K562 (cell line): ENCODE measurements around the gene SLC9A3. TPM values are rescaled to one million over a fixed set of nuclear protein-coding genes. Genes with fewer than 3 reads are reported as not detected.

Experiments used
- ATAC-seq: fragments of 200-7000 bp; cut with Tn5 transposase; 3 replicates; pipeline ENCODE4 v1.9.1; 2020; ENCODE audit warnings: moderate library complexity
- BruUV-seq: library from RNA; stranded (reverse); fragments of 400-500 nt; replicated peaks from 2 replicates; lab custom pipeline; 2021; lab: Mats Ljungman, UMichigan
- CTCF ChIA-PET: fragments of 300-600 bp; formaldehyde crosslinking; extraction: SDS; loops from one replicate; lab custom pipeline; 2021; ENCODE audit warnings: low intra/inter-chr PET ratio; lab: Yijun Ruan, JAX
- POLR2A ChIA-PET: fragments of 300-600, 350-650 bp; sonication (Branson Sonifier 250); formaldehyde crosslinking; extraction: SDS; loops from one replicate; lab custom pipeline; 2021; ENCODE audit warnings: antibody characterized with exemption, inconsistent platforms; lab: Yijun Ruan, JAX
- DNase-seq, 4 experiments: peaks; one replicate each; pipeline versions ENCODE4 v3.0.0 to v3.0.0-alpha.2; 2011 to 2018; ENCODE audit warnings: low spot score in 3 of 4, mixed read lengths in 3 of 4; ENCODE audit errors: extremely low read depth in 1 of 4
- FAIRE-seq: peaks from 2 replicates; lab custom pipeline; 2011; peaks lifted over from hg19 to GRCh38; lab: Jason Lieb, UNC
- H2AFZ ChIP-seq: 2 replicates; pipeline ENCODE4 v1.6.0; 2011; ENCODE audit warnings: low read depth, low read length, control low read depth, inconsistent platforms
- H3K27ac ChIP-seq: fragments of 200-600 bp; 3 replicates; pipeline ENCODE4 v1.8.0; 2011; ENCODE audit warnings: low read depth, mild to moderate bottlenecking, control low read depth, inconsistent platforms, low read length, moderate library complexity, mixed read lengths; ENCODE audit errors: extremely low read depth
- H3K27me3 ChIP-seq, 2 experiments: fragments of 300-600 bp in 1 of 2; 2 replicates in 1 of 2; 3 replicates in 1 of 2; pipeline versions ENCODE4 v1.6.0 to v1.8.0; 2011; ENCODE audit warnings: inconsistent platforms in 2 of 2, low read length in 2 of 2, mild to moderate bottlenecking in 1 of 2, mixed read lengths in 1 of 2, moderate library complexity in 1 of 2; ENCODE audit not compliant: control insufficient read depth in 2 of 2, insufficient read depth in 2 of 2
- H3K36me3 ChIP-seq: fragments of 300-600 bp; 3 replicates; pipeline ENCODE4 v1.8.0; 2011; ENCODE audit warnings: mild to moderate bottlenecking, low read length, inconsistent platforms; ENCODE audit not compliant: control insufficient read depth, insufficient read depth
- H3K4me1 ChIP-seq, 2 experiments: fragments of 200-600 bp in 1 of 2; replicated peaks in 1 of 2; 2 replicates in 1 of 2; 3 replicates in 1 of 2; pipeline versions ENCODE4 v1.5.1 to v1.8.0; 2011; ENCODE audit warnings: inconsistent platforms in 2 of 2, low read length in 2 of 2, mild to moderate bottlenecking in 1 of 2, mixed read lengths in 1 of 2, moderate library complexity in 1 of 2; ENCODE audit not compliant: control insufficient read depth in 2 of 2, insufficient read depth in 2 of 2
- H3K4me2 ChIP-seq: 2 replicates; pipeline ENCODE4 v1.6.1; 2011; ENCODE audit warnings: low read length, control low read depth, inconsistent platforms, mixed read lengths; ENCODE audit not compliant: insufficient read depth
- H3K4me3 ChIP-seq: fragments of 200-600 bp; sonication (generic), shearing (Covaris generic); 2 replicates; pipeline ENCODE4 v1.5.1; 2016; ENCODE audit warnings: control low read depth, inconsistent platforms
- H3K79me2 ChIP-seq: fragments of 200-600 bp; 3 replicates; pipeline ENCODE4 v1.8.0; 2011; ENCODE audit warnings: low read length, inconsistent platforms; ENCODE audit not compliant: control insufficient read depth, insufficient read depth
- H3K9ac ChIP-seq, 2 experiments: 2 replicates each; pipeline versions ENCODE4 v1.6.0 to v1.6.1; 2011; ENCODE audit warnings: low read depth in 2 of 2, low read length in 2 of 2, control low read depth in 1 of 2, inconsistent platforms in 1 of 2, mild to moderate bottlenecking in 1 of 2, mixed read lengths in 1 of 2; ENCODE audit not compliant: insufficient read depth in 1 of 2
- H3K9me1 ChIP-seq: one replicate; pipeline ENCODE4 v1.6.0; 2011; ENCODE audit warnings: inconsistent platforms, mild to moderate bottlenecking, low read length, moderate library complexity; ENCODE audit not compliant: control insufficient read depth, insufficient read depth
- H3K9me3 ChIP-seq: replicated peaks from 2 replicates; pipeline ENCODE4 v1.5.1; 2011; ENCODE audit warnings: low read depth, low read length, inconsistent platforms; ENCODE audit not compliant: control insufficient read depth, insufficient read depth
- H4K20me1 ChIP-seq: replicated peaks from 2 replicates; pipeline ENCODE4 v1.6.1; 2011; ENCODE audit warnings: low read length, inconsistent platforms, mixed read lengths; ENCODE audit not compliant: control insufficient read depth, insufficient read depth
- CBX3 ChIP-seq, 2 experiments: IDR thresholded peaks; 1 replicate in 1 of 2; 2 replicates in 1 of 2; pipeline ENCODE4 v1.6.1; 2012; ENCODE audit warnings: inconsistent platforms in 2 of 2, low read length in 2 of 2, borderline replicate concordance in 1 of 2, control low read depth in 1 of 2
- CBX5 ChIP-seq: IDR thresholded peaks from 2 replicates; pipeline ENCODE4 v1.6.1; 2014; ENCODE audit warnings: low read depth, borderline replicate concordance
- ETV1 ChIP-seq: fragments of 450-650 bp; conservative IDR thresholded peaks from 2 replicates; pipeline ENCODE4 v1.6.1; 2016; ENCODE audit warnings: missing genetic modification characterization, control low read depth, low read depth, missing compliant biosample characterization
- HLTF ChIP-seq: fragments of 450-650 bp; IDR thresholded peaks from 2 replicates; pipeline ENCODE4 v1.6.1; 2016
- NFIC ChIP-seq: fragments of 450-650 bp; IDR thresholded peaks from 2 replicates; pipeline ENCODE4 v1.6.1; 2017; ENCODE audit warnings: mild to moderate bottlenecking, inconsistent platforms
- TRIM28 ChIP-seq: fragments of 450-650 bp; IDR thresholded peaks from 2 replicates; pipeline ENCODE4 v1.6.1; 2017
- ZEB2 ChIP-seq: fragments of 450-650 bp; IDR thresholded peaks from 2 replicates; pipeline ENCODE4 v1.6.1; 2016
- ZNF124 ChIP-seq: sonication (generic); formaldehyde crosslinking; IDR thresholded peaks from 2 replicates; pipeline ENCODE4 v1.8.1; 2022; ENCODE audit warnings: missing genetic modification reagents
- ZNF589 ChIP-seq: fragments of 200-800 bp; sonication (Bioruptor generic); IDR thresholded peaks from 2 replicates; pipeline ENCODE4 v1.6.1; 2016; ENCODE audit warnings: low read depth, missing genetic modification characterization, missing compliant biosample characterization
- ZNF696 ChIP-seq: fragments of 250-450 bp; sonication (Bioruptor Pico); conservative IDR thresholded peaks from 2 replicates; pipeline ENCODE4 v1.4.0; 2020; ENCODE audit warnings: mild to moderate bottlenecking, moderate library complexity
- WGBS: fragments of 100-300 bp; shearing (Covaris generic); methylation state at CpG from one replicate; pipeline ENCODE4 v1.1.6; 2016; ENCODE audit warnings: low coverage, mixed read lengths; ENCODE audit not compliant: insufficient coverage; ENCODE audit errors: missing lambda C conversion rate; 5-methylcytosine and 5-hydroxymethylcytosine counted together
- in situ Hi-C: fragments of 300-500 bp; cut with MboI; formaldehyde crosslinking; loops from 4 replicates; pipeline ENCODE4 v1.15.0; 2018; ENCODE audit warnings: inconsistent platforms, mixed read lengths
- intact Hi-C: fragments of 100-400 bp; cut with micrococcal nuclease; formaldehyde crosslinking; loops from 2 replicates; pipeline ENCODE4 v1.14.2; 2022
- polyA plus RNA-seq, 8 experiments: library from polyadenylated mRNA; depleted of rRNA in 4 of 8; stranded (reverse) in 5 of 8; unstranded in 3 of 8; fragments of >200 nt; fragmentation: Nextera tagmentation in 2 of 8; fragmentation: Illumina TruSeq in 1 of 8; extraction: Ambion mirVana in 2 of 8; extraction: Trizol in 1 of 8; gene quantifications; 2 replicates each; pipeline versions ENCODE4 v1.2.1 to v1.2.3, GENCODE V29; 2011 to 2014; ENCODE audit warnings: inconsistent platforms in 1 of 8, missing spikeins in 1 of 8
- total RNA-seq, 7 experiments: library from RNA; depleted of rRNA in 6 of 7; stranded (reverse); fragments of >200 nt in 6 of 7; fragmentation: Illumina TruSeq in 2 of 7; extraction: Trizol in 2 of 7; gene quantifications; 2 replicates each; pipeline versions ENCODE4 v1.2.1 to v1.2.3, GENCODE V29; 2011 to 2021; ENCODE audit warnings: low replicate concordance in 1 of 7
- TF ChIP-seq, protein P1 (sequence below): fragments of 250-450 bp; sonication (Bioruptor Pico); IDR thresholded peaks from 2 replicates; pipeline ENCODE4 v1.5.1; 2021; ENCODE audit warnings: mild to moderate bottlenecking
- TF ChIP-seq, protein P2 (sequence below), 2 experiments: fragments of 450-650 bp; IDR thresholded peaks; 2 replicates each; pipeline ENCODE4 v1.6.1; 2016
- TF ChIP-seq, protein P3 (sequence below), 2 experiments: fragments of 450-650 bp; IDR thresholded peaks; 2 replicates each; pipeline ENCODE4 v1.6.1; 2018; ENCODE audit warnings: mild to moderate bottlenecking in 2 of 2, low read depth in 1 of 2; ENCODE audit not compliant: partially characterized antibody in 2 of 2

The SLC9A3 gene
- total and polyA plus RNA-seq, 9 of the 15 experiments (the other 6 are each of a cell fraction or from before 2014, with no cell fraction given), result 1.5 to 5.8 (median 3.7) TPM; not detected in 2

DNA sequence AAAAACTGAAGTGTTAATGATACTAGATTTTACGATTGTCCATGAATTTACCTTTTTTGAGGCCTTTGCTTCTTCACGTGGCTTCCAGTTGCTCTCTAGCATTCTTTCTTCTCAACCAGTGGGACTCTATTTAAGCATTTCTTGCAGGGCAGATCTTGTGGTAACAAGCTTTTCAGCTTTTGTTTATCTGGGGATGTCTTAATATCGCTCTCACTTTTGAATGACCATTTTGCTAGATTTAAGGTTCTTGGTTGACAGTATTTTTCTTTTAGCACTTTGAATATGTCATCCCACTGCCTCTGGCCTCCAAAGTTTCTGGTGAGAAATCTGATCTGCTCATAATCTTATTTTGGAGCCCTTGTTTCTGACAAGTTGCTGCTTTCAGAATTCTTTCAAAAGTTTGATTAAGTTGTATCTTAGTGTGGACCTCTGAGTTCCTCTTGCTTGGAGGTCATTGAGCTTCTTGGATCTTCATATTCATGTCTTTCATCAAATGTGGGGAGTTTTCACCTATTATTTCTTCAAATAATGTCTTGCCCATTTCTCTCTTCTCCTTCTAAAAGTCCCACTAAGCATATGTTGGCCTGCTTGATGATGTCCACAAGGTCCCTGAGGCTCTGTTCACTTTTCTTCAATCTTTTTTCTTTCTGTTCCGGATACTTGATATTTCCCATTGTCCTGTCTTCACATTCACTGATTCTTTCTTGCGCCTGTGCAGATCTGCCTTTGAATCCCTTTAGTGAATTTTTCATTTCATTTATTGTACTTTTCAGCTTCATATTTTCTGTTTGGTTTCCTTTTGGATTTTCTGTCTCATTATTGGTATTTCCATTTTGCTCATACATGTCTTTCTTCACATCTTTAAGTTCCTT lies 72.4 kb downstream of the SLC9A3 start:
- POLR2A ChIA-PET, result no interaction called here
- TF ChIP-seq NFIC (0 out of 2 replicates have a peak, but pooled peaks have one; percentile 12), ETV1 (tag) (no peak), ZNF589 (no peak), ZNF696 (CRISPR knock-in tag) (no peak), CBX5 (peak; percentile 92), HLTF (0 out of 2 replicates have a peak, but pooled peaks have one; percentile 37), TRIM28 (peak; percentile 99), ZEB2 (peak; percentile 82), CBX3 (IDR thresholded peaks at IDR 0.05; ENCODE audit: borderline replicate concordance in 1 of 2, low read length in 2 of 2) (peak in 1 of 2 experiments; percentile 99; a peak in 2 of 3 replicates), ZNF124 (CRISPR knock-in tag) (no peak)
- TF ChIP-seq, protein P1, sequence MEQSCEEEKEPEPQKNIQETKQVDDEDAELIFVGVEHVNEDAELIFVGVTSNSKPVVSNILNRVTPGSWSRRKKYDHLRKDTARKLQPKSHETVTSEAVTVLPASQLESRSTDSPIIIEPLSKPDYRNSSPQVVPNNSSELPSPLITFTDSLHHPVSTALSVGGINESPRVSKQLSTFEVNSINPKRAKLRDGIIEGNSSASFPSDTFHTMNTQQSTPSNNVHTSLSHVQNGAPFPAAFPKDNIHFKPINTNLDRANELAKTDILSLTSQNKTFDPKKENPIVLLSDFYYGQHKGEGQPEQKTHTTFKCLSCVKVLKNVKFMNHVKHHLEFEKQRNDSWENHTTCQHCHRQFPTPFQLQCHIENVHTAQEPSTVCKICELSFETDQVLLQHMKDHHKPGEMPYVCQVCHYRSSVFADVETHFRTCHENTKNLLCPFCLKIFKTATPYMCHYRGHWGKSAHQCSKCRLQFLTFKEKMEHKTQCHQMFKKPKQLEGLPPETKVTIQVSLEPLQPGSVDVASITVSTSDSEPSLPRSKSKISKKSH (CRISPR knock-in tag), result peak; percentile 63
- TF ChIP-seq, protein P2, sequence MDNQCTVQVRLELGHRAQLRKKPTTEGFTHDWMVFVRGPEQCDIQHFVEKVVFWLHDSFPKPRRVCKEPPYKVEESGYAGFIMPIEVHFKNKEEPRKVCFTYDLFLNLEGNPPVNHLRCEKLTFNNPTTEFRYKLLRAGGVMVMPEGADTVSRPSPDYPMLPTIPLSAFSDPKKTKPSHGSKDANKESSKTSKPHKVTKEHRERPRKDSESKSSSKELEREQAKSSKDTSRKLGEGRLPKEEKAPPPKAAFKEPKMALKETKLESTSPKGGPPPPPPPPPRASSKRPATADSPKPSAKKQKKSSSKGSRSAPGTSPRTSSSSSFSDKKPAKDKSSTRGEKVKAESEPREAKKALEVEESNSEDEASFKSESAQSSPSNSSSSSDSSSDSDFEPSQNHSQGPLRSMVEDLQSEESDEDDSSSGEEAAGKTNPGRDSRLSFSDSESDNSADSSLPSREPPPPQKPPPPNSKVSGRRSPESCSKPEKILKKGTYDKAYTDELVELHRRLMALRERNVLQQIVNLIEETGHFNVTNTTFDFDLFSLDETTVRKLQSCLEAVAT (IDR thresholded peaks at IDR 0.05), result 0 out of 4 replicates have a peak, but pooled peaks of 1 of the 2 experiments have one; percentile 38
- TF ChIP-seq, protein P3, sequence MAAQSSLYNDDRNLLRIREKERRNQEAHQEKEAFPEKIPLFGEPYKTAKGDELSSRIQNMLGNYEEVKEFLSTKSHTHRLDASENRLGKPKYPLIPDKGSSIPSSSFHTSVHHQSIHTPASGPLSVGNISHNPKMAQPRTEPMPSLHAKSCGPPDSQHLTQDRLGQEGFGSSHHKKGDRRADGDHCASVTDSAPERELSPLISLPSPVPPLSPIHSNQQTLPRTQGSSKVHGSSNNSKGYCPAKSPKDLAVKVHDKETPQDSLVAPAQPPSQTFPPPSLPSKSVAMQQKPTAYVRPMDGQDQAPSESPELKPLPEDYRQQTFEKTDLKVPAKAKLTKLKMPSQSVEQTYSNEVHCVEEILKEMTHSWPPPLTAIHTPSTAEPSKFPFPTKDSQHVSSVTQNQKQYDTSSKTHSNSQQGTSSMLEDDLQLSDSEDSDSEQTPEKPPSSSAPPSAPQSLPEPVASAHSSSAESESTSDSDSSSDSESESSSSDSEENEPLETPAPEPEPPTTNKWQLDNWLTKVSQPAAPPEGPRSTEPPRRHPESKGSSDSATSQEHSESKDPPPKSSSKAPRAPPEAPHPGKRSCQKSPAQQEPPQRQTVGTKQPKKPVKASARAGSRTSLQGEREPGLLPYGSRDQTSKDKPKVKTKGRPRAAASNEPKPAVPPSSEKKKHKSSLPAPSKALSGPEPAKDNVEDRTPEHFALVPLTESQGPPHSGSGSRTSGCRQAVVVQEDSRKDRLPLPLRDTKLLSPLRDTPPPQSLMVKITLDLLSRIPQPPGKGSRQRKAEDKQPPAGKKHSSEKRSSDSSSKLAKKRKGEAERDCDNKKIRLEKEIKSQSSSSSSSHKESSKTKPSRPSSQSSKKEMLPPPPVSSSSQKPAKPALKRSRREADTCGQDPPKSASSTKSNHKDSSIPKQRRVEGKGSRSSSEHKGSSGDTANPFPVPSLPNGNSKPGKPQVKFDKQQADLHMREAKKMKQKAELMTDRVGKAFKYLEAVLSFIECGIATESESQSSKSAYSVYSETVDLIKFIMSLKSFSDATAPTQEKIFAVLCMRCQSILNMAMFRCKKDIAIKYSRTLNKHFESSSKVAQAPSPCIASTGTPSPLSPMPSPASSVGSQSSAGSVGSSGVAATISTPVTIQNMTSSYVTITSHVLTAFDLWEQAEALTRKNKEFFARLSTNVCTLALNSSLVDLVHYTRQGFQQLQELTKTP (IDR thresholded peaks at IDR 0.05; ENCODE audit: low read depth in 1 of 2, partially characterized antibody in 2 of 2), result peak in 1 of 2 experiments; percentile 23

More for the DNA sequence above, 72.4 kb downstream of the SLC9A3 start:
- peaks cover 2% of the 10 kb centered on the region for H3K9me1 ChIP-seq
- no peak overlapping the region for H3K4me3 ChIP-seq
- H3K36me3 ChIP-seq, result peaks cover 88% of the 10 kb centered on the region
- 0 out of 5 replicates have a peak, but pooled peaks cover 0 to 3% of the 10 kb centered on the region in 2 experiments for H3K4me1 ChIP-seq
- H2AFZ ChIP-seq, result no peak overlapping the region
- BruUV-seq, result no TSS peak
- H3K79me2 ChIP-seq, result peaks cover 7% of the 10 kb centered on the region; the same call in 1 of the 3 replicates
- H3K4me2 ChIP-seq, result no peak overlapping the region
- intact Hi-C loops, result no loop called here
- no peak for ATAC-seq
- in situ Hi-C loops, result no loop called here
- H3K27me3 ChIP-seq, result no peaks in the 10 kb centered on the region
- no peak for DNase-seq
- no peak overlapping the region for H3K27ac ChIP-seq
- H3K9me3 ChIP-seq, result peaks cover 8% of the 10 kb centered on the region
- CTCF ChIA-PET, result no interaction called here
- FAIRE-seq, result peak; percentile 29
- no peaks in the 10 kb centered on the region for H4K20me1 ChIP-seq
- no peak overlapping the region for H3K9ac ChIP-seq
- WGBS, result 94% methylated on average over 5 of the region's 5 CpGs
